ENCODE results near the gene ZNF451.

ZNF451 gene

GRCh38 chr6:57215260-57215659 is 125.3 kb downstream of the ZNF451 start:
- DNase-seq = no peak

GRCh38 chr6:57216235-57217101 is 126.5 kb downstream of the ZNF451 start:
- DNase-seq = no peak

- no peak for DNase-seq
Observed at GRCh38 chr6:57217270-57217669, 127.3 kb downstream of the ZNF451 start.
